ENCODE results near the gene CPXM2. TPM values are rescaled to one million over a fixed set of nuclear protein-coding genes. Genes with fewer than 3 reads are reported as not detected.

CPXM2 gene
- total RNA-seq, 1 donor from 2014 or later, result 9.7 TPM

GRCh38 chr10:123869020-123869414, 22.6 kb downstream of the CPXM2 start:
- intact Hi-C loops (cut with DNase I), result no loop called here
- no peak for TF ChIP-seq CTCF (IDR thresholded peaks at IDR 0.05)
- H3K4me3 ChIP-seq, result no peak overlapping the region
- H3K27ac ChIP-seq, result no peak overlapping the region
- H3K4me1 ChIP-seq, result no peaks in the 10 kb centered on the region
- ATAC-seq (no peak), DNase-seq (no peak)
- H3K36me3 ChIP-seq, result no peaks in the 10 kb centered on the region
- no peaks in the 10 kb centered on the region for H3K27me3 ChIP-seq
- H3K9me3 ChIP-seq, result no peaks in the 10 kb centered on the region

- Histone ChIP-seq H3K4me3 (no peak overlapping the region), H3K4me1 (no peaks in the 10 kb centered on the region), H3K27me3 (no peaks in the 10 kb centered on the region), H3K36me3 (no peaks in the 10 kb centered on the region), H3K9me3 (no peaks in the 10 kb centered on the region), H3K27ac (no peak overlapping the region)
- intact Hi-C loops (cut with DNase I), result no loop called here
- ATAC-seq, result no peak
- no peak for TF ChIP-seq CTCF (IDR thresholded peaks at IDR 0.05)
- DNase-seq, result no peak
Measured at GRCh38 chr10:123868038-123869019, 23.3 kb downstream of the CPXM2 start.

- no peak overlapping the region for H3K27ac ChIP-seq
Measured at GRCh38 chr10:123865880-123866279, 25.7 kb downstream of the CPXM2 start.

GRCh38 chr10:123865350-123865749, 26.3 kb downstream of the CPXM2 start:
- Histone ChIP-seq H3K27ac (no peak overlapping the region), H3K4me1 (no peaks in the 10 kb centered on the region), H3K27me3 (no peaks in the 10 kb centered on the region), H3K4me3 (no peak overlapping the region), H3K9me3 (no peaks in the 10 kb centered on the region), H3K36me3 (no peaks in the 10 kb centered on the region)
- DNase-seq, result no peak
- no peak for TF ChIP-seq CTCF (IDR thresholded peaks at IDR 0.05)
- intact Hi-C loops (cut with DNase I), result no loop called here
- ATAC-seq, result no peak

More at GRCh38 chr10:123865880-123866279, 25.7 kb downstream of the CPXM2 start:
- no peak for ATAC-seq
- no peaks in the 10 kb centered on the region for H3K9me3 ChIP-seq
- TF ChIP-seq CTCF (IDR thresholded peaks at IDR 0.05), result no peak
- no peak overlapping the region for H3K4me3 ChIP-seq
- no peaks in the 10 kb centered on the region for H3K36me3 ChIP-seq
- DNase-seq, result no peak
- intact Hi-C loops (cut with DNase I), result no loop called here
- no peaks in the 10 kb centered on the region for H3K4me1 ChIP-seq
- no peaks in the 10 kb centered on the region for H3K27me3 ChIP-seq

- H3K9me3 ChIP-seq, result no peaks in the 10 kb centered on the region
- no peaks in the 10 kb centered on the region for H3K36me3 ChIP-seq
- intact Hi-C loops (cut with DNase I), result no loop called here
- no peak overlapping the region for H3K4me3 ChIP-seq
- ATAC-seq (no peak), DNase-seq (no peak)
- H3K4me1 ChIP-seq, result no peaks in the 10 kb centered on the region
- TF ChIP-seq CTCF (IDR thresholded peaks at IDR 0.05), result no peak
- no peak overlapping the region for H3K27ac ChIP-seq
- no peaks in the 10 kb centered on the region for H3K27me3 ChIP-seq
Measured at GRCh38 chr10:123864923-123865322, 26.7 kb downstream of the CPXM2 start.

All from upper lobe of right lung (tissue), 1 donor.